Activated CD8-positive, alpha-beta memory T cell treated with anti-CD3 and anti-CD28 coated beads for 4 hours (primary cell): ENCODE results near the gene HGFAC.

Experiments used
- DNase-seq, 2 donors: peaks; one replicate each; pipeline ENCODE4 v3.0.0-alpha.2; 2020; ENCODE audit warnings: low read depth in 2 of 2

HGFAC gene

GRCh38 chr4:3441501-3442459, at the start of gene HGFAC:
Gene HGFAC, plus strand, starts transcription at chr4:3441968. Its CDS starts 34 bp downstream, at chr4:3442002.
- no peak for DNase-seq

- DNase-seq: no peak
Measured at GRCh38 chr4:3392321-3392720, 49.4 kb upstream of the HGFAC start.

- DNase-seq: no peak
Measured at GRCh38 chr4:3393171-3393570, 48.6 kb upstream of the HGFAC start.

- DNase-seq: no peak
Measured at GRCh38 chr4:3396600-3396999, 45.2 kb upstream of the HGFAC start.

- no peak for DNase-seq
Measured at GRCh38 chr4:3397128-3397527, 44.6 kb upstream of the HGFAC start.

- no peak for DNase-seq
Measured at GRCh38 chr4:3399277-3400194, 42.2 kb upstream of the HGFAC start.

- no peak for DNase-seq
Measured at GRCh38 chr4:3401436-3402171, 40.2 kb upstream of the HGFAC start.

GRCh38 chr4:3402491-3403347, 39.0 kb upstream of the HGFAC start:
- DNase-seq: no peak

GRCh38 chr4:3403348-3403906, 38.3 kb upstream of the HGFAC start:
- DNase-seq: no peak

- no peak for DNase-seq
Measured at GRCh38 chr4:3404546-3404945, 37.2 kb upstream of the HGFAC start.

- DNase-seq: no peak
Measured at GRCh38 chr4:3405176-3405575, 36.6 kb upstream of the HGFAC start.

GRCh38 chr4:3406021-3406420, 35.7 kb upstream of the HGFAC start:
- no peak for DNase-seq

- no peak for DNase-seq
Measured at GRCh38 chr4:3406431-3406830, 35.3 kb upstream of the HGFAC start.

GRCh38 chr4:3407171-3407771, 34.5 kb upstream of the HGFAC start:
- DNase-seq: no peak

GRCh38 chr4:3407930-3408792, 33.6 kb upstream of the HGFAC start:
- no peak for DNase-seq

GRCh38 chr4:3408793-3409330, 32.9 kb upstream of the HGFAC start:
- no peak for DNase-seq

GRCh38 chr4:3409571-3410091, 32.1 kb upstream of the HGFAC start:
- DNase-seq: no peak

- no peak for DNase-seq
Measured at GRCh38 chr4:3410401-3411135, 31.2 kb upstream of the HGFAC start.
